GM12878 (cell line): ENCODE measurements around the gene TBC1D8. TPM values are rescaled to one million over a fixed set of nuclear protein-coding genes. Genes with fewer than 3 reads are reported as not detected.

Source experiments
- ATAC-seq: fragments of 200-7000 bp; cut with Tn5 transposase; 3 replicates; pipeline ENCODE4 v1.9.1; 2020; ENCODE audit warnings: mild to moderate bottlenecking, moderate library complexity
- BruUV-seq: library from RNA; stranded (reverse); fragments of 400-500 nt; replicated peaks from 2 replicates; lab custom pipeline; 2021; lab: Mats Ljungman, UMichigan
- CTCF ChIA-PET: fragments of 300-600 bp; sonication (Branson Sonifier 250); formaldehyde crosslinking; extraction: SDS; loops from one replicate; lab custom pipeline; 2021; ENCODE audit warnings: inconsistent platforms; lab: Yijun Ruan, JAX
- POLR2A ChIA-PET: fragments of 350-600 bp; formaldehyde crosslinking; extraction: SDS; loops from one replicate; lab custom pipeline; 2021; ENCODE audit warnings: inconsistent platforms; lab: Charles Lee
- RAD21 ChIA-PET: fragments of 300-600 bp; sonication (Branson Sonifier 250); formaldehyde crosslinking; loops from one replicate; lab custom pipeline; 2023; ENCODE audit warnings: antibody characterized with exemption; ENCODE audit not compliant: unreplicated experiment; lab: Charles Lee
- SMC1A ChIA-PET: fragments of 300-600 bp; sonication (Branson Sonifier 250); formaldehyde crosslinking; loops from one replicate; lab custom pipeline; 2023; ENCODE audit not compliant: unreplicated experiment, uncharacterized antibody; lab: Charles Lee
- DNase-seq: peaks from one replicate; pipeline ENCODE4 v3.0.0-alpha.2; 2011; ENCODE audit warnings: low read depth, low spot score
- FAIRE-seq: peaks from 3 replicates; lab custom pipeline; 2011; peaks lifted over from hg19 to GRCh38; lab: Jason Lieb, UNC
- H2AFZ ChIP-seq: 2 replicates; pipeline ENCODE4 v1.6.0; 2011; ENCODE audit warnings: low read depth, low read length, control low read depth; ENCODE audit not compliant: control insufficient read depth
- H3K27ac ChIP-seq: 2 replicates; pipeline ENCODE4 v1.5.1; 2011; ENCODE audit warnings: control low read depth; ENCODE audit not compliant: control insufficient read depth, insufficient read depth
- H3K27me3 ChIP-seq, 2 experiments: replicated peaks in 1 of 2; 2 replicates each; pipeline versions ENCODE4 v1.6.0 to v1.6.1; 2011; ENCODE audit warnings: low read length in 1 of 2; ENCODE audit not compliant: control insufficient read depth in 2 of 2, insufficient read depth in 2 of 2
- H3K36me3 ChIP-seq, 2 experiments: 2 replicates each; pipeline ENCODE4 v1.5.1; 2011; ENCODE audit warnings: low read length in 1 of 2; ENCODE audit not compliant: control insufficient read depth in 2 of 2, insufficient read depth in 2 of 2
- H3K4me1 ChIP-seq: 2 replicates; pipeline ENCODE4 v1.6.1; 2011; ENCODE audit warnings: mild to moderate bottlenecking, low read length, moderate library complexity, mixed read lengths; ENCODE audit not compliant: control insufficient read depth, insufficient read depth
- H3K4me2 ChIP-seq: 2 replicates; pipeline ENCODE4 v1.6.0; 2011; ENCODE audit warnings: control low read depth; ENCODE audit not compliant: control insufficient read depth, insufficient read depth
- H3K4me3 ChIP-seq: fragments of 200-600 bp; sonication (generic); 2 replicates; pipeline ENCODE4 v1.5.1; 2016
- H3K79me2 ChIP-seq: 2 replicates; pipeline ENCODE4 v1.6.0; 2011; ENCODE audit warnings: low read length; ENCODE audit not compliant: control insufficient read depth, insufficient read depth
- H3K9ac ChIP-seq: 2 replicates; pipeline ENCODE4 v1.8.0; 2011; ENCODE audit warnings: low read length, control low read depth, mixed read lengths; ENCODE audit not compliant: control insufficient read depth, insufficient read depth
- H3K9me3 ChIP-seq: replicated peaks from 3 replicates; pipeline ENCODE4 v1.5.1; 2011; ENCODE audit warnings: mild to moderate bottlenecking, low read length; ENCODE audit not compliant: control insufficient read depth, insufficient read depth
- H4K20me1 ChIP-seq: 2 replicates; pipeline ENCODE4 v1.6.0; 2011; ENCODE audit not compliant: control insufficient read depth, insufficient read depth
- BACH1 ChIP-seq: fragments of 450-650 bp; IDR thresholded peaks from 2 replicates; pipeline ENCODE4 v1.6.1; 2017; ENCODE audit warnings: mild to moderate bottlenecking, borderline replicate concordance
- BCL3 ChIP-seq: IDR thresholded peaks from 2 replicates; pipeline ENCODE4 v1.6.1; 2011; ENCODE audit warnings: borderline replicate concordance, low read depth, mild to moderate bottlenecking, moderate library complexity, low read length; ENCODE audit not compliant: insufficient read depth, poor library complexity, severe bottlenecking
- CEBPB ChIP-seq, 2 experiments: fragments of 150-350 bp in 1 of 2; IDR thresholded peaks; 2 replicates each; pipeline ENCODE4 v1.6.1; 2012 to 2014; ENCODE audit warnings: low read depth in 2 of 2, low read length in 2 of 2, borderline replicate concordance in 1 of 2, inconsistent platforms in 1 of 2
- CREM ChIP-seq: IDR thresholded peaks from 2 replicates; pipeline ENCODE4 v1.6.1; 2014; ENCODE audit warnings: antibody characterized with exemption, low read depth
- CUX1 ChIP-seq: IDR thresholded peaks from 2 replicates; pipeline ENCODE4 v1.6.1; 2012; ENCODE audit warnings: improper control_type of control experiment, low read depth, low read length; ENCODE audit not compliant: insufficient replicate concordance
- DPF2 ChIP-seq: fragments of 450-650 bp; IDR thresholded peaks from 2 replicates; pipeline ENCODE4 v1.6.1; 2017; ENCODE audit warnings: mild to moderate bottlenecking
- EP300 ChIP-seq, 2 experiments: fragments of 150-350 bp in 1 of 2; IDR thresholded peaks; 2 replicates each; pipeline ENCODE4 v1.6.1; 2011 to 2012; ENCODE audit warnings: low read depth in 2 of 2, low read length in 2 of 2, borderline replicate concordance in 1 of 2, improper control_type of control experiment in 1 of 2, inconsistent platforms in 1 of 2; ENCODE audit not compliant: control insufficient read depth in 1 of 2
- LARP7 ChIP-seq: fragments of 450-650 bp; IDR thresholded peaks from 2 replicates; pipeline ENCODE4 v1.6.1; 2017; ENCODE audit warnings: mild to moderate bottlenecking
- NFIC ChIP-seq: IDR thresholded peaks from 2 replicates; pipeline ENCODE4 v1.6.1; 2012; ENCODE audit warnings: low read depth, mild to moderate bottlenecking, inconsistent platforms, low read length, moderate library complexity
- PAX8 ChIP-seq: fragments of 450-650 bp; IDR thresholded peaks from 2 replicates; pipeline ENCODE4 v1.6.1; 2017; ENCODE audit warnings: mild to moderate bottlenecking, moderate library complexity
- PML ChIP-seq: IDR thresholded peaks from 2 replicates; pipeline ENCODE4 v1.6.1; 2012; ENCODE audit warnings: low read length, inconsistent platforms
- RAD21 ChIP-seq: IDR thresholded peaks from 2 replicates; pipeline ENCODE4 v1.6.1; 2011; ENCODE audit warnings: mild to moderate bottlenecking, low read depth, low read length, moderate library complexity; ENCODE audit not compliant: insufficient read depth
- TARDBP ChIP-seq: IDR thresholded peaks from 2 replicates; pipeline ENCODE4 v1.6.1; 2016; ENCODE audit warnings: borderline replicate concordance
- TCF12 ChIP-seq: IDR thresholded peaks from 2 replicates; pipeline ENCODE4 v1.6.1; 2011; ENCODE audit warnings: low read depth, mild to moderate bottlenecking, low read length
- ZNF274 ChIP-seq: IDR thresholded peaks from one replicate; pipeline ENCODE4 v1.8.0; 2011; ENCODE audit not compliant: insufficient read length, insufficient read depth
- WGBS: methylation state at CpG from one replicate; pipeline ENCODE4 v1.1.6; 2016; ENCODE audit warnings: low lambda C conversion rate; ENCODE audit not compliant: insufficient replicate concordance, insufficient coverage; ENCODE audit errors: missing lambda C conversion rate; 5-methylcytosine and 5-hydroxymethylcytosine counted together
- in situ Hi-C: fragments of 300-500 bp; cut with MboI; formaldehyde crosslinking; loops from 9 replicates; pipeline ENCODE4 v1.14.3; 2018; ENCODE audit warnings: mixed read lengths
- intact Hi-C: fragments of 100-400 bp; cut with micrococcal nuclease; formaldehyde crosslinking; loops from one replicate; pipeline ENCODE4 v1.14.2; 2022; ENCODE audit not compliant: unreplicated experiment
- polyA plus RNA-seq, 11 experiments: library from polyadenylated mRNA; depleted of rRNA in 4 of 11; unstranded in 6 of 11; stranded (reverse) in 5 of 11; fragments of >200 nt; fragmentation: Nextera tagmentation in 4 of 11; fragmentation: Illumina TruSeq in 1 of 11; extraction: Ambion mirVana in 4 of 11; extraction: Trizol in 1 of 11; gene quantifications; 1 replicate in 1 of 11; 2 replicates in 10 of 11; pipeline versions ENCODE4 v1.2.1 to v1.2.3, GENCODE V29; 2011 to 2016; ENCODE audit warnings: inconsistent platforms in 2 of 11, missing spikeins in 2 of 11, low read depth in 1 of 11
- total RNA-seq, 4 experiments: library from RNA; depleted of rRNA in 3 of 4; stranded (reverse); fragments of >200 nt in 3 of 4; fragmentation: Illumina TruSeq in 1 of 4; extraction: Trizol in 1 of 4; gene quantifications; 2 replicates each; pipeline versions ENCODE4 v1.2.1 to v1.2.3, GENCODE V29; 2013 to 2021

TBC1D8 gene
- total and polyA plus RNA-seq, 10 of the 15 experiments (the other 5 are each of a cell fraction or from before 2014, with no cell fraction given), result 0.80 to 4.9 (median 4.4) TPM

GRCh38 chr2:100993294-100993693 is 157.9 kb downstream of the TBC1D8 start:
- no peaks in the 10 kb centered on the region for H3K9me3 ChIP-seq
- BruUV-seq, result no TSS peak
- ChIA-PET SMC1A (interaction anchor here (0.6 kb wide), 1 partner anchor 423 kb away, joined by 3 read pairs; no protein-coding TSS in a partner anchor), POLR2A (no interaction called here), RAD21 (no interaction called here), CTCF (no interaction called here)
- H3K4me1 ChIP-seq, result no peaks in the 10 kb centered on the region
- in situ Hi-C loops (loop anchor here (10.0 kb wide), 1 partner anchor 398 kb away; no protein-coding TSS in a partner anchor), intact Hi-C loops (no loop called here)
- H3K9ac ChIP-seq, result no peak overlapping the region
- TF ChIP-seq DPF2 (no peak), NFIC (no peak), ZNF274 (no peak), BCL3 (no peak), BACH1 (no peak), TCF12 (no peak), CEBPB (IDR thresholded peaks at IDR 0.05; ENCODE audit: borderline replicate concordance in 1 of 2, low read depth in 2 of 2, low read length in 2 of 2) (no peak), EP300 (IDR thresholded peaks at IDR 0.05; ENCODE audit: borderline replicate concordance in 1 of 2, control insufficient read depth in 1 of 2, low read depth in 2 of 2, low read length in 2 of 2) (no peak), PML (no peak), PAX8 (no peak), RAD21 (no peak), TARDBP (no peak), CREM (no peak), CUX1 (no peak), LARP7 (no peak)
- no peak for FAIRE-seq
- H2AFZ ChIP-seq, result no peak overlapping the region
- H3K27ac ChIP-seq, result no peak overlapping the region
- no peak for DNase-seq
- H3K36me3 ChIP-seq, result no peaks in the 10 kb centered on the region
- no peak overlapping the region for H3K4me3 ChIP-seq
- H4K20me1 ChIP-seq, result no peaks in the 10 kb centered on the region
- no peak for ATAC-seq
- 67% methylated on average over 17 of the region's 17 CpGs for WGBS
- no peaks in the 10 kb centered on the region; a peak in 1 of 4 replicates for H3K27me3 ChIP-seq
- no peak overlapping the region for H3K4me2 ChIP-seq
- H3K79me2 ChIP-seq, result no peaks in the 10 kb centered on the region
